B cell (primary cell): ENCODE measurements around the gene FLT1. TPM values are rescaled to one million over a fixed set of nuclear protein-coding genes. Genes with fewer than 3 reads are reported as not detected.

Experiments used
- ATAC-seq: fragments of 200-7000 bp; cut with Tn5 transposase; one replicate; pipeline ENCODE4 v1.10.0; 2021; ENCODE audit warnings: low read depth, mild to moderate bottlenecking, moderate number of reproducible peaks, moderate library complexity
- CTCF ChIA-PET: fragments of 350-600 bp; sonication (Branson Sonifier 250); formaldehyde crosslinking; loops from one replicate; lab custom pipeline; 2021; ENCODE audit warnings: antibody characterized with exemption, inconsistent platforms; lab: Charles Lee
- POLR2A ChIA-PET: fragments of 350-600 bp; sonication (Branson Sonifier 250); formaldehyde crosslinking; loops from one replicate; lab custom pipeline; 2021; ENCODE audit warnings: antibody characterized with exemption; lab: Charles Lee
- DNase-seq: peaks from one replicate; pipeline ENCODE4 v3.0.0; 2013
- H2AFZ ChIP-seq: 2 replicates; pipeline ENCODE4 v1.6.1; 2012; ENCODE audit warnings: mild to moderate bottlenecking, low read depth, low read length; ENCODE audit not compliant: insufficient read depth, poor library complexity, severe bottlenecking
- H3K27ac ChIP-seq, 2 donors: 1 replicate in 1 of 2; 2 replicates in 1 of 2; pipeline ENCODE4 v1.5.1; 2012 to 2013; ENCODE audit warnings: low read length in 2 of 2, mild to moderate bottlenecking in 2 of 2, moderate library complexity in 1 of 2
- H3K27me3 ChIP-seq, 4 experiments: fragments of 200-600 bp in 1 of 4; sonication (generic) in 1 of 4; replicated peaks in 1 of 4; 1 replicate in 2 of 4; 2 replicates in 2 of 4; pipeline versions ENCODE4 v1.6.1 to v1.7.0; 2013 to 2016; ENCODE audit warnings: low read length in 3 of 4, mild to moderate bottlenecking in 2 of 4, mixed read lengths in 1 of 4, moderate library complexity in 1 of 4; ENCODE audit not compliant: insufficient read depth in 4 of 4, control insufficient read depth in 3 of 4; ENCODE audit errors: control extremely low read depth in 1 of 4
- H3K36me3 ChIP-seq, 2 experiments: replicated peaks in 1 of 2; 1 replicate in 1 of 2; 2 replicates in 1 of 2; pipeline versions ENCODE4 v1.6.1 to v1.7.1; 2013; ENCODE audit warnings: low read length in 1 of 2; ENCODE audit not compliant: insufficient read depth in 2 of 2, control insufficient read depth in 1 of 2; ENCODE audit errors: control extremely low read depth in 1 of 2, extremely low read depth in 1 of 2
- H3K4me1 ChIP-seq, 2 donors: fragments of 200-600 bp in 1 of 2; sonication (generic) in 1 of 2; 1 replicate in 1 of 2; 2 replicates in 1 of 2; pipeline versions ENCODE4 v1.5.1 to v1.6.1; 2013 to 2017; ENCODE audit warnings: low read length in 2 of 2; ENCODE audit not compliant: control insufficient read depth in 2 of 2, insufficient read depth in 2 of 2
- H3K4me2 ChIP-seq: replicated peaks from 2 replicates; pipeline ENCODE3; 2012; ENCODE audit warnings: mild to moderate bottlenecking, low read depth, low read length; ENCODE audit not compliant: poor library complexity, severe bottlenecking
- H3K4me3 ChIP-seq, 5 experiments: fragments of 200-600 bp in 1 of 5; sonication (generic) in 1 of 5; 1 replicate in 3 of 5; 2 replicates in 2 of 5; pipeline versions ENCODE4 v1.5.1 to v1.7.0; 2011 to 2016; ENCODE audit warnings: low read length in 4 of 5, mild to moderate bottlenecking in 4 of 5, low read depth in 2 of 5, control low read depth in 1 of 5, moderate library complexity in 1 of 5; ENCODE audit not compliant: insufficient read depth in 1 of 5; ENCODE audit errors: control extremely low read depth in 1 of 5, extremely low read depth in 1 of 5
- H3K79me2 ChIP-seq: fragments of 200-600 bp; sonication (generic); one replicate; pipeline ENCODE4 v1.6.0; 2016; ENCODE audit warnings: low read length; ENCODE audit not compliant: control insufficient read depth, insufficient read depth
- H3K9ac ChIP-seq: fragments of 200-600 bp; sonication (generic); 2 replicates; pipeline ENCODE4 v1.6.1; 2017; ENCODE audit warnings: mild to moderate bottlenecking, low read length, moderate library complexity
- H3K9me3 ChIP-seq, 3 donors: one replicate each; pipeline versions ENCODE4 v1.6.1 to v1.7.1; 2013; ENCODE audit warnings: low read length in 2 of 3; ENCODE audit not compliant: control insufficient read depth in 2 of 3, insufficient read depth in 1 of 3; ENCODE audit errors: control extremely low read depth in 1 of 3
- H4K20me1 ChIP-seq: 2 replicates; pipeline ENCODE4 v1.6.0; 2012; ENCODE audit warnings: mild to moderate bottlenecking, low read length; ENCODE audit not compliant: insufficient read depth, control insufficient read depth, poor library complexity, severe bottlenecking
- H3K27ac Mint-ChIP-seq: one replicate; pipeline ENCODE4 v1.8.0; 2021; ENCODE audit warnings: mixed read lengths
- H3K27me3 Mint-ChIP-seq: one replicate; pipeline ENCODE4 v1.8.0; 2021; ENCODE audit warnings: mixed read lengths
- H3K4me1 Mint-ChIP-seq: one replicate; pipeline ENCODE4 v1.8.0; 2021; ENCODE audit warnings: mixed read lengths
- H3K4me3 Mint-ChIP-seq: one replicate; pipeline ENCODE4 v1.8.0; 2021; ENCODE audit warnings: mixed read lengths
- H3K9me3 Mint-ChIP-seq: one replicate; pipeline ENCODE4 v1.8.0; 2022; ENCODE audit warnings: mixed read lengths; ENCODE audit not compliant: insufficient read depth
- EZH2 ChIP-seq: IDR thresholded peaks from 2 replicates; pipeline ENCODE4 v1.6.1; 2012; ENCODE audit warnings: borderline replicate concordance, low read depth, mild to moderate bottlenecking, moderate library complexity, low read length; ENCODE audit not compliant: insufficient read depth, poor library complexity, severe bottlenecking
- WGBS: methylation state at CpG from one replicate; pipeline ENCODE4 v1.1.5; 2013; ENCODE audit warnings: missing lambda C conversion rate; ENCODE audit not compliant: insufficient coverage; 5-methylcytosine and 5-hydroxymethylcytosine counted together
- intact Hi-C: fragments of 100-400 bp; cut with micrococcal nuclease; formaldehyde crosslinking; loops from one replicate; pipeline ENCODE4 v1.10.0; 2022
- polyA plus RNA-seq: library from polyadenylated mRNA; depleted of rRNA; stranded (reverse); fragments of >200 nt; gene quantifications from 2 replicates; pipeline ENCODE4 v1.2.3, GENCODE V29; 2012
- total RNA-seq, 2 donors: library from RNA; stranded (reverse); fragments of 120-200 nt in 1 of 2; gene quantifications; 1 replicate in 1 of 2; 2 replicates in 1 of 2; pipeline versions ENCODE4 v1.2.3 to v1.2.4, GENCODE V29; 2013 to 2022
- TF ChIP-seq, protein P1 (sequence below): fragments of 200-600 bp; IDR thresholded peaks from one replicate; pipeline ENCODE4 v1.8.0; 2022; ENCODE audit warnings: antibody characterized with exemption, mild to moderate bottlenecking

The FLT1 gene
- total and polyA plus RNA-seq, 2 donors (not counting 1 experiment from before 2014, with no cell fraction given): 1.1 to 1.2 TPM

DNA sequence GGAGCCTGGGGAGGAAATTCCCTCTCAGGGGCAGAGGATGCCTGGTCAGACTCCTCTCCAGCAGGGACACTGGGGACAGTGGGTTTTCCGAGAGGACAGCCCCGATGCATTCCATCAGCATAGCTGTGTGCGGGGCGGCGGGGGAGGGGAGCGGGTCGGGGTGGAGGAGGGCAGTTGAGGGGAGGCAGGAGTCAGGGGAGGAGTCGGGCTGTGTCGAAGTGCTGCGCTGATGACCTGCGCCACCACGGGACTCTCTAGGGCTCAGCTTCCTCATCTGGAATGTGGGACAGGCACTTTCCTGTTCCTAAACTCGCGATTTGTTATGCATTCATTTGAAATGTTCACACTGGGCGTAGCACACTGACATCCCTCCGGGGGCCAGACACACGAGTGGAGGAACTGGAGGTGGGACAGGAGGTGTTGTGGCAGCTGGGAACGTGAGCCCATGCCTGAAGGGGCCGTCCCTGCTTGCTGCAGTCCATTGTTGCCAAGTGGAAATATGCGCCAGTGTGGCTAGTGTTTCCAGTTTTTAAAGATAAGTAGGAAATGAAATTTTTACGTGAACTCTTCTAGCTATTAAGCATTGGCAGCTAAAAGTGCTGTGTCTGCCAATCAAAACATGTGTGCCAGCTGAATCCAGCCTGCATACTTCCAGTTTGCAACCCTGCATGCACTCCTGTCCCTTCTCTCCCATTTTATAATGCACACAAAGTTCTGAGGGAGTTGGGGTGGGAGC is 43.3 kb downstream of the FLT1 start:
- no peak overlapping the region for H2AFZ ChIP-seq
- H3K27ac Mint-ChIP-seq: no peak overlapping the region
- H3K27me3 Mint-ChIP-seq: peaks cover 19% of the 10 kb centered on the region
- no peaks in the 10 kb centered on the region for H3K79me2 ChIP-seq
- H3K9ac ChIP-seq: no peak overlapping the region
- ATAC-seq (no peak), DNase-seq (no peak)
- H3K36me3 ChIP-seq: no peaks in the 10 kb centered on the region
- no peak overlapping the region for H3K4me3 Mint-ChIP-seq
- intact Hi-C loops: no loop called here
- peaks cover 4 to 8% (median 4%) of the 10 kb centered on the region in 3 donors for H3K9me3 ChIP-seq
- H3K4me2 ChIP-seq: no peak overlapping the region
- H3K4me3 ChIP-seq: no peak overlapping the region
- no peaks in the 10 kb centered on the region for H3K4me1 ChIP-seq
- H3K27me3 ChIP-seq: no peaks in the 10 kb centered on the region
- H3K4me1 Mint-ChIP-seq: no peaks in the 10 kb centered on the region
- POLR2A ChIA-PET: no interaction called here
- H3K27ac ChIP-seq: no peak overlapping the region
- CTCF ChIA-PET: no interaction called here
- 93% methylated on average over 18 of the region's 21 CpGs for WGBS
- peaks cover 7% of the 10 kb centered on the region for H3K9me3 Mint-ChIP-seq
- no peaks in the 10 kb centered on the region for H4K20me1 ChIP-seq
- TF ChIP-seq, protein P1, sequence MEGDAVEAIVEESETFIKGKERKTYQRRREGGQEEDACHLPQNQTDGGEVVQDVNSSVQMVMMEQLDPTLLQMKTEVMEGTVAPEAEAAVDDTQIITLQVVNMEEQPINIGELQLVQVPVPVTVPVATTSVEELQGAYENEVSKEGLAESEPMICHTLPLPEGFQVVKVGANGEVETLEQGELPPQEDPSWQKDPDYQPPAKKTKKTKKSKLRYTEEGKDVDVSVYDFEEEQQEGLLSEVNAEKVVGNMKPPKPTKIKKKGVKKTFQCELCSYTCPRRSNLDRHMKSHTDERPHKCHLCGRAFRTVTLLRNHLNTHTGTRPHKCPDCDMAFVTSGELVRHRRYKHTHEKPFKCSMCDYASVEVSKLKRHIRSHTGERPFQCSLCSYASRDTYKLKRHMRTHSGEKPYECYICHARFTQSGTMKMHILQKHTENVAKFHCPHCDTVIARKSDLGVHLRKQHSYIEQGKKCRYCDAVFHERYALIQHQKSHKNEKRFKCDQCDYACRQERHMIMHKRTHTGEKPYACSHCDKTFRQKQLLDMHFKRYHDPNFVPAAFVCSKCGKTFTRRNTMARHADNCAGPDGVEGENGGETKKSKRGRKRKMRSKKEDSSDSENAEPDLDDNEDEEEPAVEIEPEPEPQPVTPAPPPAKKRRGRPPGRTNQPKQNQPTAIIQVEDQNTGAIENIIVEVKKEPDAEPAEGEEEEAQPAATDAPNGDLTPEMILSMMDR: no peak
- no peak for TF ChIP-seq EZH2
